Stimulated activated CD4-positive, alpha-beta T cell treated with anti-CD3 and anti-CD28 coated beads, Interleukin-1b, Interleukin-23, amount 100 ng/mL, for 48 hours (primary cell): Measurements from ENCODE around the gene THBS4.

Source experiments
- DNase-seq: peaks from one replicate; pipeline ENCODE4 v3.0.0-alpha.2; 2020

Gene THBS4

DNA sequence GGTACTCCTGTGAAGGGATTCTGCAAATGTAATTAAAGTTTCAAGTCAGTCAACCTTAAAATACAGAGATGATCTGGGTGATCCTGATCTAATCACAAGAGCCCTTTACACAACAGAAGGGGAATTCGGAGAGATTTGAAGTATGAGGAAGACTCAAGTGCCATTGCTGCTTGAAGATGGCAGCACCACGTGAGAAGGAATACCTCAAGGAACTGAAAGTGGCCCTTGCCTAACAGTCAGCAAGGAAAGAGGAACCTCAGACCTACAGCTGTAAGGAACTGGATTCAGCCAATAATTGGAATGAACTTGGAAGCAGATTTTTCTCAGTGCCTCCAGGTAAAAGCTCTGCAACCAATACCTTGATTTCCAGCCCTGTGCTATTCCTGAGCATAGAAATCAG, 87.4 kb downstream of the THBS4 start:
- DNase-seq, result no peak

- no peak for DNase-seq
Measured at GRCh38 chr5:80124121-80124918, 89.2 kb downstream of the THBS4 start.

- no peak for DNase-seq
Measured at GRCh38 chr5:80125022-80125961, 90.1 kb downstream of the THBS4 start.

DNA sequence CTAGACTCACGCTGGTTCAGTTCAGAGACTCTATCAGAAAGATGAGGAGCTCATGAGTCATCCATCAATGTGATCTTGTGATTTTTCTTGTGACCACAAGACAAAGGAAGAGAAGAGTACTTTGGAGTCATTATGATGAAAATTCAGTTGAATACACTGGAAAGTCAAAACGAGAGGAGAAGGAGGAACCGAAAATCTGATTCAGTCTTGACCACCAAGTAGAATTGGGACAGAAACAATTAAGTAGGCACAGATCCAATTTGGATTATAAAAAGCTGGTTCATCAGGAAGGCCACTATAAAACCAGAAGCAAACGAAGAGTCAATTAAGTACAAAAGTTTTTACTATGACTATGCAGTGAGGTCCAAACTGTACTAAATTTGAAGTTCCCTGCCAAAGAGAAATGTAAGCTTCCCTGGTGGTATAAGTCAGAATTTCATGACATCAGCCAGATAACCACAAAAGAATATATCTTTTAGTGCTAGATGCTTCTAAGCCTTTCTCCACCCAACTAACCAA, 90.9 kb downstream of the THBS4 start:
- DNase-seq, result peak; percentile 18

DNA sequence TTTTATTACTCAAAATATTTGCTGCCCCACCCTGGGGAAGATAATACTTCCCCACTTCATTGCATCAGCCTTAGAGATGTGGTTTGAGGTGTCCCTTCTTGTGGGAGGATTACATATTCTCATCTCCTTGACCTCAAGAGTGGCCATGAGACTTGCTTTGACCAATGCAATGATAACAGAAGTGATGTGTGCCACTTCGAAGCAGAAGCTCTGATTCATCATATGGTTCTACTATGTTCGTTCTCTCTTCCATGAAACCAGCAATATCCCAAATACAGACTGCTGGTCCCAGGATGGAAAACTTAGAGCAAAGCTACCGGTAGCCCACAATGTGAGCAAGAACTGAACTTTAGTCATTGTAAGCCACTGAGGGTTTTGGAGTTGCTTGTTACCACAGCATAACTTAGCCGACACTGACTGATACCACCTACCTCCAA, 92.0 kb downstream of the THBS4 start:
- DNase-seq, result no peak

- DNase-seq, result no peak
Measured at GRCh38 chr5:80128141-80128540, 93.0 kb downstream of the THBS4 start.

GRCh38 chr5:80129146-80129545, 94.0 kb downstream of the THBS4 start:
- no peak for DNase-seq
